ENCODE data around the gene MAGI3.

The MAGI3 gene

DNA sequence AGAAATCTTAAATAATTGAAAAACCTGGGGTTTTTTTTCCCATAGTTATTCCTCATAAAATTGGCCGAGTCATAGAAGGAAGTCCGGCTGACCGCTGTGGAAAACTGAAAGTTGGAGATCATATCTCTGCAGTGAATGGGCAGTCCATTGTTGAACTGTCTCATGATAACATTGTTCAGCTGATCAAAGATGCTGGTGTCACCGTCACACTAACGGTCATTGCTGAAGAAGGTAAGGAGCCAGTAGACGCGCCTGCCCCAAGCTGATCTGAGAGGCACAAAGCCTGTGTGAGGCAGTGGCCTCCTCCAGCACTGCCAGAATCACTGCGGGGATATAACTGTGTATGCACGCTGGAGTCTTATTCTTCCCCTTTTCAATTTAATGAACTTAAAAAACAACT, 268.7 kb downstream of the MAGI3 start:
- no peak for DNase-seq (ENCODE audit: low read depth)

DNA sequence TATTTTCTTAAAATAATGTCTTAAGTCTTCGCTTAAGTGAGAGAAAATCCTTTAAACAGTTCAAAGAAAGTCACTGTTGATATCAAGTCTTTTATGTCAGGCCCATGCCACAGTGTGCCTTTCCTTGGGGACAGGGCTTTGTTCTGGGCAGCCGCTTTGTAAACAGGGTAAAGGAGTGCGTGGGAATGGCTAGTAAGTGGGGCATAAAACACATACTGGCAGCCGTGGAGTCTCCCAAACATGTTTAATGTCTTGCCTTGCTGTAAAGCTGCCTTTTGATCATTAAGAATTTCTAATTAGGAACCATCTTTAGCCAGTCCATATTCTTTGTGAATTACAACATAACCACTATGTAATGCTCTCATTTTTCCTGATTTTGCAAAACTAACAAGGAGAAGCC, 269.2 kb downstream of the MAGI3 start:
- no peak for DNase-seq (ENCODE audit: low read depth)

DNA sequence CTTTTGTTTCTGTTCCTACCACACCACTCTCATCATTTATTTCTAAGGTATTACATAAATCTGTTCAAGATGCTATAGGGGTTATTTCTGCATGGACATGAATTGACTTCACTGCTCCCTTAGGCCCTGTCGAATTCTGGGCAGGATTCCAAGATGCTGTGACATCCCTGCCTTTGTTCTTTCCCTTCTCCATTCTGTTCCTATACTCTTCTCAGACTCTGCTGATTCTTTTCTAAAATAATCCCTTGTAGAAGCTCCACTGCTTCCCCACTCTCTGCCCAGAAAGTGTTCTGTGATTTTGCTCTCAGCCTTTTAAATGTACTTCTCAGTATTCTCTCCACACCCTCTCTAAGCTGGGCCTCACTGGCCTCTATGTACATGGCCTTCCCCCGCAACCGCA, 269.8 kb downstream of the MAGI3 start:
- no peak for DNase-seq (ENCODE audit: low read depth)

DNA sequence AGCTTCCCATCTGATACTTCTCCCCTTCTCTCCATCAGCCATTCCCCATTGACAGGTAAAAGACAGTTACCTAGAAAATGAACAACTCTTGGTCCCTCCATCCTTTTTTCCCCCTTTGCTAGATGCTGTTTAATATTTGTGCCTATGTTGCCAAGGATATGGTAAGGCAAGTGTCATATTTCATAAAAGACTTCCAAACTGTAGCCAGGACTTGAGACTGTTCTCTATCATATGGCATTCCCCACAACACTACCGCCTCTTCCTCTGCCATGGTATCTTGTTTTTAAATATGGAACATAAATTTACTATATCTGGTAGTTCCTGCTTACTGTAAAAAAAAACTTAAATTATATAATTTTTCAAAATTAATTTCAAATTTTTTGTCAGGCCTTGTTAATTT, 271.8 kb downstream of the MAGI3 start:
- no peak for DNase-seq (ENCODE audit: low read depth)

DNA sequence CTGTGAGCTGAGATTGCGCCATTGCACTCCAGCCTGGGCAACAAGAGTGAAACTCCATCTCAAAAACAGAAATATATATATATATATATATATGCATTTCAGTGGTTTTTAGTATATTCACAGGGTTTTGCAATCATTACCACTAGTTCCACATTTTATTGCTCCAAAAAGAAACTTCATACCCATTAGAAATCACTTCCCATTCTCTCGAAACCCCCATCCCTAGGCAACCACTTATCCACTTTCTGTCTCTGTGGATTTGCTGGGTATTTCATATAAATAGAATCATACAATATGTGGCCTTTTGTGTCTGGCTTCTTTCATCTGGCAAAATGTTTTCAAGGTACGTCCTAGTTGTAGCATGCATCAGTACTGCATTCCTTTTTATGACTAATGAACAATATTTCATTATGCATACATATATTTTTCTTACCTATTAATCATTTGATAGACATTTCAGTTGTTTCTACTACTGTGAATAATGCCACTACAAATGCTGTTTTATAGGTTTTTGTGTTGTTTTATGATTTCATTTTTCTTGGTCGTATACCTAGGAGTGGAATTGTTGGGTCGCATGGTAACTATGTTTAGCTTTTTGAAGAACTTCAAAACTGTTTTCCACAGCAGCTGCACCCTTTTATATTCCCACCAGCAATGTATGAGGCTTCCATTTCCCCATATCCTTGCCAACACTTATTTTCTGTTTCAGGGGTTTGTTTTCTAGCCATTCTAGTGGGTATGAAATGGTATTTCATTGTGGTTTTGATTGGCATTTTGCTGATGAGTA, 273.0 kb downstream of the MAGI3 start:
- no peak for DNase-seq (ENCODE audit: low read depth)

DNA sequence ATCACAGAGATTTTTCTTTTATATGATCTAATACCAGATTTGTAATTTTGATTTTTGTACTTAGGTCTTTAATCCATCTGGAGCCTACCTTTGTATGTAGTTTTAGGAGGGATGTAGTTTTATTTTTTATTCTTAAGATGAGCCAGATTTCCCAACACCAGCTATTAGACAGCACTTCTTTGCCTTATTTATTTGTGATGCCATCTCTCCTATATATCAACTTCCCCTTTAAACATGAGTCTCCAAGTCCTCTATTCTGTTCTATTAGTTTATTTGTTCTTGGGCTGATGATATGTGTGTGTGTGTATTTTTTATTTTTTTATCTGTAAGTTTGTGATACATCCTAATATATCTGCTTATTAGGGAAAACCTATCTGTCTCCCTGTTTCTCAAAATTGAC, 274.8 kb downstream of the MAGI3 start:
- no peak for DNase-seq (ENCODE audit: low read depth)

DNA sequence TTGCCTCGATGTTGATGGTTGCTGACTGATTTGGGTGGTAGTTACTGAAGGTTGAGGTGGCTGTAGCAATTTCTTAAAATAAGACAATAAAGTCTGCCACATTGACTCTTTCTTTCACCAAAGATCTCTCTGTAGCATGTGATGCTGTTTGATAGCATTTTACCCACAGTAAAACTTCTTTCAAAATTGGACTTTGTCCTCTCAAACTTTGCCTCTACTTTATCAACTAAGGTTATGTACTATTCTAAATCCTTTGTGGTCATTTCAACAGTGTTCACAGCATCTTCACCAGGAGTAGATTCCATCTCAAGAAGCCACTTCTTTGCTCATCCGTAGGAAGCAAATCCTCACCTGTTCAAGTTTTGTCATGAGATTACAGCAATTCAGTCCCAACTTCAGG, 275.8 kb downstream of the MAGI3 start:
- no peak for DNase-seq (ENCODE audit: low read depth)

DNA sequence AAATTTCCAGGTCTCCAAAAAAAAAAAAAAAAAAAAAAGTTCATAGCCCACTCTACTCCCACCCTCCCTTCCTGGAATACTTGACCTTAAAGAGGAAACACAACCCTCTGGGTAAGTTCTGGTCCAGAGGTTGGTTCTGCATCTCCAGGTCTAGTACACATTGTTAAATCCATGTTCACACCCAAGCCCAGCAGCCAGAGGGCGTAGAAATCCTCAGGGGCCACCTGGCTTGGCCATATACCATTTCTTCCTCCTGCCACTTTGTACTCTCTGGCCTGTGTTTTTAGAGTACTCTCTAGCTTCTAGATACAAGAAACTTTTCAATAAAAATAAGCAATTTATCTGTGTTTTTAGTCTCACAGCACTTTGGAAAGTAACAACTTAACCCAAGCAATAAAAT, 279.7 kb downstream of the MAGI3 start:
- DNase-seq (ENCODE audit: low read depth): no peak

DNA sequence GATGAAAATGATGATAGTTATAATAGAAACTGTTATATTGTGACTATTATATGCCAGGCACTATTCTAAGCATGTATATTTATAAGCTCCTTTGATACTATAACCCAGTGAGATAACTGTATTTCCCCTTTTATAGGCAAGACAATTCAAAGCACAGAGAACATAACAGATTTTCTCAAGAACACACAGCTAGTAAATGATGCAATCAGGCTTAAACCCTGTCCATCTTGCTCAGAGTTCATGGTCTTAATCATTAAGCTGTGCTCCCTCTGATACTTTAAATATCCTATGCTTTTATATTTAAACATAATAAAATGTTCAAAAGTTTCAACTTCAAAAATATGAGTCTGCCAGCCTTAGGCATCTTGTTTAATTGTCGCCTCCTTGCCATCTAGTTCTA, 280.3 kb downstream of the MAGI3 start:
- DNase-seq (ENCODE audit: low read depth): no peak

DNA sequence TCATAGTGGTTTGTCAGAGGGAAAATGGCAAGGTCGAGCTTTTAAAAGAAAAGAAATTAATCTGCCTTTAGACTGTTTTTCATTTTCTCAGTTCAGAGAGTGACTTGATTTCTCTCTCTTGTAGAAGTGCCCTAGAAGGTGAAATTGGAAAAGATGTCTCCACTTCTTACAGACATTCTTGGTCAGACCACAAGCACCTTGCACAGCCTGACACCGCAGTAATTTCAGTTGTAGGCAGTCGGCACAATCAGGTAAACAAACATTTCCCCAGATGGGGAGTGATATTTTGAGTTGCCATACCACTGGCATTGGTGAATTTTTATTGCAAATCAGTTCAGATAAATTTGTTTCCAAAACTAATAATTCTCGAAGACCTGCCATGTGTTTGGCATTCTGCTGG, 282.2 kb downstream of the MAGI3 start:
- DNase-seq (ENCODE audit: low read depth): no peak

DNA sequence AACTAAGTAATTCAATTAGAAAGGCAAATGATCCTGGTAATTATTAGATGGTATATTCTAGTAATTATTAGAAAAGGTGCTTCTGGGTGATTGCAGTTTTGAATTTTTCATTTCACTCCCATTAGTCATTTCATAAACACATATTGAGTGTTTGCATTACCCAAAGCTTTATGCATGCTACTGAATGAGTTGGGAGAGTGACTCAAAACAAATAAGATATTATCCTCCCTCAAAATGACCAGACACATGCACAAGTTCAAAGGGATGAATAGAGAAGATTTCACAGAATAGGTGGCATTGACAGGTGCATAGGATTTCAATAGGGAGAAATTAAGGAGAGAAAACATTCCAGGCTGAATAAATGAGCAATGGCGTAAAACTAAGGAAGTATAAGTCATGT, 284.3 kb downstream of the MAGI3 start:
- DNase-seq (ENCODE audit: low read depth): no peak

DNA sequence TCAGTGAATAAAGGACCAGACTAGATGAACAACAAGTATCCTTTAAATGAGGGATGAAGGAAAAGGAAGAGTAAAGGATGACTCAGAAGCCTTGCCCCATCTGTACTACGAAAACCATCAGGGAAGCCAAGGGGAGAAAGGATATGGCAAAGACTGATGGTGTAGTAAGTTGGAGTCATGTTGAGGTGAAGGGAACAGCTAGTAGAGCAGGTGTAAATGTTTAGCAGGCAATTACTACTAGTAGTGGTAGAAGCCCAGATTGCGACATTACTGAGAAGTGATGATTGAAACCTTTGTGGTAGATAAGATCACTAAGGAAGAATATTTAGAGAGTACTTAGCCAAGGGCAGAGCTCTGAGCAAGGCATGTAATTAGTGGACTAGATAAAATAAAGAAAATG, 285.0 kb downstream of the MAGI3 start:
- DNase-seq (ENCODE audit: low read depth): no peak

DNA sequence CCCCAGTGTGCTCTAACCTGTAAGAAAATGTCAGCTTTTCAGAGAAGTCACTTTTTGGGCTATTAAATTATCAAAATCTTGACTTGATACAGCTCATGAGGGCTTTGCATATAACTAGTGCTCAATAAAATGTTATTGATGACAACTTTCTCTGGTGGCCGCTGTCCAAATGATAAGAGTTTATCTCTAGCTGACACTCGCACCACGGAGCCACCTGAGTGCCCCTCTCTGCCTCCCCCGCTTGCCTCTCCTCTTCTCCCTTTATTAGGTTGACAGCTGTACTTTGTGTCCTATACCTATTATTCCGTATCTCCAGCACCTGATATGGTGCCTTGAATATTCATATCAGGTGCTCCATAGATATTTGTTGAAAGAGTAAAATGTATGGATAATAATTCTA, 286.2 kb downstream of the MAGI3 start:
- no peak for DNase-seq (ENCODE audit: low read depth)

DNA sequence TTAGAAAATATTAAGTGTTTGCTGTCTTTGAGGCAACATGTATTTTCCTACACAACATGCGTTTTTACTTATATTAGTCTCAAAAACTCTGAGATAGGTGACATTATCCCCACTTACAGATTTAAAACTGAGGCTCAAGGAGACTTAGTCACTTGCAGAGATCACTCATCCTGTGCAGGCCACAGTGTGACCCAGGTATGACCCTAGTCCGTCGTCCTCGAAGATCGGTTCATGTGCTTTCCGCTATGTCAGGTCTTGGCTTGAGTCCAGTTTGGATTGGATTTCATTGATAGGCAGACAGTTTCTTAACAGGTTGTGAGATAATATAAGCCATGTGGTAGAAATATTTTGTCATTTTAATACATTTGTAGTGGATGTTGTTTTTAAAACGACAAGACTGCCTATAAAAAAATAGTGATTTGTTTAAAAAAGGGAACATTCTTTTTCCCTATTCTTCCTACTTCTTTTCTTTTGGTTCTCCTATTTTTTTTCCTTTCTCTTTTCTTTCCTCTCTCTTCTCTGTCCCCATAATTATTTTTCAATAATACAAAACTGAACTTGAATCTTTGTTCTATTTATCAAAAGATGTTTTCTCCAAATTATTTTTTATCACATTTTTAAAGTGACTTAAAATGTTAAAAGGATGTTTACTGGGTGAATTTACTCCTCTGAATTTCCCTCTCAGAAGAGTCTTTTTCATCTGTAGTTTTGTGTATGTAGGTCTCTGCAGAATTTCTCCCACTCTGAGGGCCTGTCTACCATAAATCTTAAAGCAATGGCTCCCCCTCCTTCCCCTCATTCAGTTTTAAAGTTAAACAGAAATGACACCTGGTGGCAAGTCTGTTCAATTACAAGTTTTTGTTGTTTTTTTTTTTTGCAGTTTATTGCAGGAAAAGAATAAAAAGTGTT, 287.2 kb downstream of the MAGI3 start:
- DNase-seq (ENCODE audit: low read depth): no peak

DNA sequence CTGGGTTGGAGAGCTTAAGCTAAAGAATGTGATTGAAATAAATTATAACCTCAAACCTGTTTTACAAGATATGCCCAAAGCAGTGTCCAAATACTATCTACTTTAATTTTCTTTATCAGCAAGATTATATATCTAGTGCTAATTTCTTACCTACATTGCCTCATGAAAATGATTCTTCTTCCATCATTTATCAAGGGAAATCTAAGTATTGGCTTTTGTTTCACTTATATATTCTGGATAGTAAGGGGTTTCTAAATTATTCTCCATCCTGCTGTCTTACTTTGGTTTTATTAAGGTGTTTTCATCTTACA, 287.8 kb downstream of the MAGI3 start:
- DNase-seq (ENCODE audit: low read depth): no peak

DNA sequence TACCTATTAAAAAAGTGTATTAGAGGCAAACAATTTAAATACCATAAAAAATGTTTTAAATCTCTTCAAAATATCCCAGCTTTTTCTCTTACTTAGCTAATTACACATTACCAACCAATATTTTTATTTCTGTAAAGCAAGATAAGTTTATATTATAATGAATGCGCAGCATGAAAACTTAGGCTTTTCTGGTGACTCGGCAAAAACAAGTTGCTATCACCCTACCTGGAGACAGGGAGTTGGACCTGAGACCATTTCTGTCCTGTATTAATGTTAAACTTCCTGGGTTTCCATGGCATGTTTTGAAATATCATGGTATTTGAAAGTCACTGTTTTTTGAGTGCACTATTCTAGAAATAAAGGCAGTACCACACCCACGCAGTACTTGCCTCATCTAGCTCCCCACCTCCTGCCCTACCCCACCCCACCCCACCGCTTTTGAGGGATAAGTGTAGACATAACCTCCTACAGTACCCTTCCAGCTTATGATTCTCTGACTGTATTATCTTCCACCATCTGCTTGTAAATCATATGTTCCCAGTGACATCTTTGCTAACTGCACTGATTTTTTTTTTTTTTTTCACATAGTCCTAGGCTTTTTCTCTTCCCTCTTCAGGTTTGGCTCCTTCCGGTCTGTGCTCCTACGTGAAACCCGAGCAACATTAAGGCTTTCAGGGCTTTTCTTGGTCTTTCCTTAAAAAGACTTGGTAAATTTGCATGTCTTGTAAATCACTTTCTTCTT, 291.5 kb downstream of the MAGI3 start:
- DNase-seq (ENCODE audit: low read depth): no peak

DNA sequence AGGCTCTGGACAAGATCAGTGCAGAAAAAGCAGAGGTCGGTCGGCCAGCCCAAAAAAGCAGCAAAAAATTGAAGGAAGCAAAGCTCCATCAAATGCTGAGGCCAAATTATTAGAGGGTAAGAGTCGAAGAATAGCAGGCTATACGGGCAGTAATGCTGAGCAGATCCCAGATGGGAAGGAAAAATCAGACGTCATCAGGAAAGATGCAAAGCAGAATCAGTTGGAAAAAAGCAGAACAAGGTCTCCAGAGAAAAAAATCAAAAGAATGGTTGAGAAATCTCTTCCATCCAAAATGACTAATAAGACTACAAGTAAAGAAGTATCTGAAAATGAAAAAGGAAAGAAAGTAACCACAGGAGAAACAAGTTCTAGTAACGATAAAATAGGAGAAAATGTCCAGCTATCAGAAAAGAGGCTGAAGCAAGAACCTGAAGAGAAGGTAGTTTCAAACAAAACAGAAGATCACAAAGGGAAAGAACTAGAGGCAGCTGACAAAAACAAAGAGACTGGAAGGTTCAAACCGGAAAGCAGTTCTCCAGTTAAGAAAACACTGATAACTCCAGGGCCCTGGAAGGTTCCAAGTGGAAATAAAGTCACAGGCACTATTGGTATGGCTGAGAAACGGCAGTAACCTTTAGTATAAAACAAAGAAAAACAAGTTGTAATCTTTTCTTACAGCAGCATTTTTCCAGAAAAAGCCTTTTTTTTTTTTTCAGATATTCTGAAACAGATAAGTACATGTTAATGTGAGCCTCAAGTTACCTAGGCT, 293.3 kb downstream of the MAGI3 start:
- no peak for DNase-seq (ENCODE audit: low read depth)

DNA sequence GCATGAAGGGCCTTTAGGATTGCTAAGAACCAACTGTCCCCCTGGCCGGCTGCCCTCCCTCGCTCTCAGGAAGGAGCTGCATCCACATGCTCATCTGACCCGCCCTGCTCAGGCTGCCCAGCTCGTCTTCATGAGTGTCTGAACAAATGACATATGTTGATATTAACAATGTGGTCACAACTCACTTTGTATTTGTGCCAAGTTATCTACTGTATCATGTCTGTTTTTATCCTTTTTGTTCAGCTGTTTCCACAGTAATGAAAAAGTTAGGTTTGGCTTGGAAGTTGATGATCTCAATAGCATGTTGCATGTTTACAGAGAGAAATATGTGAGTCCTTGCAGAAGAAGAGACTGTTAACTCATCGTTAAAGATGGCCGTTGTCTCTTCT, 293.8 kb downstream of the MAGI3 start:
- DNase-seq (ENCODE audit: low read depth): no peak

DNA sequence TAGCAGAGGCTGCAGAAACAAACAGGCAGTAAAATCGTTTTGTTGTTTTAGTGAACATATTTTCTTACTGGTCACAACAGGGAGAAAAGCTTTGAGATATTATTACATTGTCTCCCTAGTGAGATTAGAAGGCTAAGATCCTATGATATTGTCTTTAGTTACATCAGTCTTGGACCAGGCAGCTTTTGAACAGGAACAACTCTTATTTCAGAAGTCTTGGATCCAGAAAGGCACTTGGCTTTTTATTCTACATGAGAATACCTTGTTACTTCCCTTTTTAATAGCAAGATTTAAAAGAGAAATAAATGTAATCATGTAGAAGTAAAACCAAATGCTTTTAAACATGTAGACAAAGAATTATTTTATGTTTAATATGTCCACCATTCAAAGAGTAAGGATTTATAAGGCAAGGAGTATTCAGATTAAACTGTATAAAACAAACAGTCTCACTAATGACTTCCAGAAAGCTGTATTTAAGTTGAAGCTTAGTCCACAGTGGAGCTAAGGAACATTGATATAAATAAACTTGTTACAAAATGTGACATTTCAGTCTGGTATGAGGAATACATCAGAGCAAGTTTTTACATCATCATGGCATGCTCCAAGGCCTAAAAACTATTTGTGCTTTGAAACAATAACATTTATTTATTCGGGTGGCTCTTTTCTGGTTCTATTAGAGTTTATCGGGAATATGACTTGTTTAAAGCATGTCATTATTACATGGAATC, 296.7 kb downstream of the MAGI3 start:
- no peak for DNase-seq (ENCODE audit: low read depth)

DNA sequence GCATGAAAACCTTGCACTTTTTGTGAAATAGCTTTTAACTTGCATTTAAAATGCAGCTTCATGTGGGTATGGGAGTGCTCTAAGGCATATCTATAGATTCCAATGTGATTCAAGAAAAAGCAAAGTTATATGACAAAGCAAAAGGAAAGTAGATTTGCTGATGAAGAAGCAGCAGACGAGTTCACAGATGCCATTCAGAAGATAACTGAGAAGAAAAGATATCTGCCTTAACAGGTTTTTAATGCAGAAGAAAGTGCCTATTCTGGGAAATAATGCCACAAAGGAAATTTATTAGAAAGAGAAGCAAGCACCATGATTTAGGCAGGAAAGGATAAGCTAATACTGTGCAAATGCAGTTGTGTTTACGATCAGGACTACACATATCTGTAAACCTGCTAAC, 300.9 kb downstream of the MAGI3 start:
- no peak for DNase-seq (ENCODE audit: low read depth)

DNA sequence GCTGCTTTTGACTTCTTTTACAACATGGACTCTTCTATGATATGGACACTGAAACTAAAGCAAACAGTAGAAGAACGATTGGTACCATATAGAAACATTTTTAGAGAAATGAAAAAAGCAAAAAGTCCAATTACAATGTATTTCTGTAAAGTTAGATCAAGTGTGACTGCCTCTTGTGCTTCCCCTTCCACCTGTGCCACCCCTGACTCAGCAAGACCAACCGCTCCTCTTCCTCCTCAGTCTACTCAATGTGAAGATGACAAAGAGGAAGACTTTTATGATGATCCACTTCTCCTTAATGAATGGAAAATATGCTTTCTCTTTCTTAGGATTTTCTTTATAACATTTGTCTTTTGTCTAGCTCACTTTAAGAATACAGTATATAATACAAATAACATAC, 302.0 kb downstream of the MAGI3 start:
- DNase-seq (ENCODE audit: low read depth): no peak
